Measurements from ENCODE around the gene TCEAL7.

GRCh38 chrX:103293118-103293517 is 36.9 kb upstream of the TCEAL7 start:
- TF ChIP-seq TFE3 (CRISPR knock-in tag; IDR thresholded peaks at IDR 0.05) (no peak), RFX5 (IDR thresholded peaks at IDR 0.05; ENCODE audit: low read depth, low read length) (no peak)

All from K562 (cell line).